NCI-H69 (cell line): ENCODE measurements around the gene PAF1.
A peak's percentile ranks its signal among the peaks of the same experiment; 100 is the strongest.

Experiments
- DNase-seq: peaks from one replicate; lab custom pipeline; 2025; lab: John Stamatoyannopoulos, UW

Gene PAF1

GRCh38 chr19:39390751-39391437, at the start of gene PAF1, which contains the start of gene MED29:
TSS of gene PAF1 (minus strand) at chr19:39391106. CDS start at chr19:39390864, 242 bp downstream.
TSS of gene MED29 (plus strand) at chr19:39391378. CDS start at chr19:39391423, 45 bp downstream.
- peak; percentile 100 for DNase-seq

- no peak for DNase-seq
Measured at GRCh38 chr19:39438270-39438934, 47.5 kb upstream of the PAF1 start.

GRCh38 chr19:39436350-39436716, 45.4 kb upstream of the PAF1 start:
- no peak for DNase-seq

- peak; percentile 99 for DNase-seq
Measured at GRCh38 chr19:39435499-39436349, 44.8 kb upstream of the PAF1 start, which contains the start of gene RPS16. TSS of gene RPS16 (minus strand) at chr19:39435949. CDS start at chr19:39435895, 54 bp downstream.

GRCh38 chr19:39434123-39435076, 43.5 kb upstream of the PAF1 start:
- DNase-seq: no peak

GRCh38 chr19:39433480-39434079, 42.7 kb upstream of the PAF1 start:
- no peak for DNase-seq

GRCh38 chr19:39432677-39433025, 41.7 kb upstream of the PAF1 start:
- DNase-seq: no peak

GRCh38 chr19:39430675-39431593, 40.0 kb upstream of the PAF1 start:
- DNase-seq: no peak

GRCh38 chr19:39428283-39429112, 37.6 kb upstream of the PAF1 start:
- DNase-seq: no peak

- DNase-seq: no peak
Measured at GRCh38 chr19:39427707-39428106, 36.8 kb upstream of the PAF1 start.

- DNase-seq: no peak
Measured at GRCh38 chr19:39426170-39426569, 35.3 kb upstream of the PAF1 start.

GRCh38 chr19:39425744-39426143, 34.8 kb upstream of the PAF1 start:
- DNase-seq: no peak

GRCh38 chr19:39424934-39425333, 34.0 kb upstream of the PAF1 start:
- DNase-seq: no peak

GRCh38 chr19:39423258-39424086, 32.6 kb upstream of the PAF1 start:
- DNase-seq: no peak

GRCh38 chr19:39422020-39422419, 31.1 kb upstream of the PAF1 start:
- DNase-seq: no peak

- no peak for DNase-seq
Measured at GRCh38 chr19:39420769-39421168, 29.9 kb upstream of the PAF1 start.

- no peak for DNase-seq
Measured at GRCh38 chr19:39419003-39419402, 28.1 kb upstream of the PAF1 start.
